Upper lobe of left lung (tissue), 6 donors: ENCODE results near the gene HSPG2. TPM values are rescaled to one million over a fixed set of nuclear protein-coding genes. Genes with fewer than 3 reads are reported as not detected.

ENCODE experiments used
- ATAC-seq, 2 donors: fragments of 200-7000 bp; cut with Tn5 transposase; one replicate each; pipeline ENCODE4 v1.9.1; 2022; ENCODE audit warnings: mild to moderate bottlenecking in 2 of 2, moderate library complexity in 2 of 2; ENCODE audit not compliant: low FRiP score in 2 of 2
- DNase-seq, 2 donors: peaks; one replicate each; pipeline ENCODE4 v3.0.0-alpha.2; 2019 to 2020
- H3K27ac ChIP-seq, 4 donors: fragments of 200-600 bp; sonication (generic); one replicate each; pipeline ENCODE4 v1.5.1; 2016 to 2019
- H3K27me3 ChIP-seq, 4 donors: fragments of 200-600 bp; sonication (generic); one replicate each; pipeline ENCODE4 v1.5.1; 2017 to 2019
- H3K36me3 ChIP-seq, 4 donors: fragments of 200-600 bp; sonication (generic); one replicate each; pipeline ENCODE4 v1.5.1; 2016 to 2019
- H3K4me1 ChIP-seq, 4 donors: fragments of 200-600 bp; sonication (generic); one replicate each; pipeline ENCODE4 v1.5.1; 2018 to 2019
- H3K4me3 ChIP-seq, 4 donors: fragments of 200-600 bp; sonication (generic); one replicate each; pipeline ENCODE4 v1.5.1; 2017 to 2019; ENCODE audit warnings: mild to moderate bottlenecking in 2 of 4, moderate library complexity in 1 of 4
- H3K9me3 ChIP-seq, 4 donors: fragments of 200-600 bp; sonication (generic); one replicate each; pipeline ENCODE4 v1.5.1; 2018 to 2019
- CTCF ChIP-seq, 6 experiments: fragments of 450-650 bp in 4 of 6; fragments of 200-600 bp in 2 of 6; sonication (generic) in 2 of 6; IDR thresholded peaks; one replicate each; pipeline ENCODE4 v1.5.1; 2016 to 2019; ENCODE audit warnings: antibody characterized with exemption in 6 of 6
- EP300 ChIP-seq, 4 donors: sonication (generic); formaldehyde crosslinking; IDR thresholded peaks; one replicate each; pipeline ENCODE4 v1.5.1; 2017; ENCODE audit warnings: antibody characterized with exemption in 4 of 4, control low read depth in 2 of 4
- POLR2A ChIP-seq, 4 donors: fragments of 450-650 bp; IDR thresholded peaks; one replicate each; pipeline ENCODE4 v1.5.1; 2016 to 2017; ENCODE audit warnings: antibody characterized with exemption in 4 of 4, mild to moderate bottlenecking in 2 of 4
- POLR2AphosphoS5 ChIP-seq, 2 donors: sonication (generic); formaldehyde crosslinking; IDR thresholded peaks; one replicate each; pipeline ENCODE4 v1.5.1; 2017; ENCODE audit warnings: antibody characterized with exemption in 2 of 2
- WGBS, 2 donors: methylation state at CpG; one replicate each; pipeline ENCODE4 v1.1.5; 2017 to 2018; 5-methylcytosine and 5-hydroxymethylcytosine counted together
- total RNA-seq, 6 donors: library from RNA; depleted of rRNA in 4 of 6; stranded (reverse); fragments of >200 nt in 4 of 6; gene quantifications; one replicate each; pipeline versions ENCODE4 v1.1.0 to v1.2.1, GENCODE V29; 2016 to 2021
- donor health status: DM: no; HTN: no; CAD: no; lungs with moderate emphysema.
- donor health status: DM: no; HTN: yes; CAD: no; lungs with severe emphysema.

HSPG2 gene
- total RNA-seq, 6 donors from 2014 or later = 104 to 433 (median 227) TPM

GRCh38 chr1:21822349-21822748 lies 114.8 kb downstream of the HSPG2 start:
- 61 to 66% methylated on average over 3 to 8 of the region's 9 CpGs for WGBS, 2 donors
- no peaks in the 10 kb centered on the region for H3K4me1 ChIP-seq
- no peaks in the 10 kb centered on the region for H3K27me3 ChIP-seq
- peak; percentile 25 to 49 for ATAC-seq
- TF ChIP-seq POLR2AphosphoS5 (IDR thresholded peaks at IDR 0.05) = no peak
- TF ChIP-seq POLR2A (IDR thresholded peaks at IDR 0.05) = no peak
- no peak for TF ChIP-seq CTCF (IDR thresholded peaks at IDR 0.05)
- no peak for TF ChIP-seq EP300 (IDR thresholded peaks at IDR 0.05)
- H3K36me3 ChIP-seq = peaks cover 4 to 59% (median 35%) of the 10 kb centered on the region in 4 donors
- no peak overlapping the region for H3K4me3 ChIP-seq
- no peak overlapping the region for H3K27ac ChIP-seq
- peak in 1 of 2 donors; percentile 85 for DNase-seq
- no peaks in the 10 kb centered on the region for H3K9me3 ChIP-seq

GRCh38 chr1:21821385-21822019 lies 115.6 kb downstream of the HSPG2 start:
- WGBS, 2 donors = 90 to 94% methylated on average over 10 to 11 of the region's 11 CpGs
- no peaks in the 10 kb centered on the region for H3K27me3 ChIP-seq
- no peaks in the 10 kb centered on the region for H3K4me1 ChIP-seq
- H3K36me3 ChIP-seq = peaks cover 4 to 50% (median 29%) of the 10 kb centered on the region in 4 donors
- DNase-seq (no peak), ATAC-seq (peak in 1 of 2 donors; percentile 28)
- no peak overlapping the region for H3K27ac ChIP-seq
- H3K9me3 ChIP-seq = no peaks in the 10 kb centered on the region
- no peak overlapping the region for H3K4me3 ChIP-seq
- TF ChIP-seq POLR2AphosphoS5 (IDR thresholded peaks at IDR 0.05) (no peak), EP300 (IDR thresholded peaks at IDR 0.05) (no peak), POLR2A (IDR thresholded peaks at IDR 0.05) (no peak), CTCF (IDR thresholded peaks at IDR 0.05) (no peak)

- Histone ChIP-seq H3K36me3 (peaks cover 4 to 43% (median 25%) of the 10 kb centered on the region in 4 donors), H3K4me3 (no peak overlapping the region), H3K27ac (no peak overlapping the region), H3K9me3 (no peaks in the 10 kb centered on the region), H3K4me1 (no peaks in the 10 kb centered on the region), H3K27me3 (no peaks in the 10 kb centered on the region)
- TF ChIP-seq CTCF (IDR thresholded peaks at IDR 0.05) (no peak), EP300 (IDR thresholded peaks at IDR 0.05) (no peak), POLR2A (IDR thresholded peaks at IDR 0.05) (no peak), POLR2AphosphoS5 (IDR thresholded peaks at IDR 0.05) (no peak)
- 93 to 95% methylated on average over 9 of the region's 9 CpGs for WGBS, 2 donors
- DNase-seq (no peak), ATAC-seq (no peak)
These were observed 116.4 kb downstream of the HSPG2 start for GRCh38 chr1:21820597-21821232.

GRCh38 chr1:21818656-21819055 lies 118.5 kb downstream of the HSPG2 start:
- peaks cover 0 to 5% (median 0%) of the 10 kb centered on the region in 4 donors for H3K27me3 ChIP-seq
- no peak overlapping the region for H3K4me3 ChIP-seq
- ATAC-seq = peak in 1 of 2 donors; percentile 26
- WGBS, 2 donors = 22 to 28% methylated on average over 9 of the region's 10 CpGs
- H3K4me1 ChIP-seq = peaks cover 0 to 11% (median 9%) of the 10 kb centered on the region in 4 donors
- TF ChIP-seq POLR2A (IDR thresholded peaks at IDR 0.05) (no peak), EP300 (IDR thresholded peaks at IDR 0.05) (no peak), POLR2AphosphoS5 (IDR thresholded peaks at IDR 0.05) (no peak), CTCF (IDR thresholded peaks at IDR 0.05) (no peak)
- H3K36me3 ChIP-seq = peaks cover under 1 to 26% (median 12%) of the 10 kb centered on the region in 4 donors
- no peaks in the 10 kb centered on the region for H3K9me3 ChIP-seq
- no peak overlapping the region for H3K27ac ChIP-seq
- DNase-seq = peak in 1 of 2 donors; percentile 56
